Smooth muscle cell (in vitro differentiated cells): ENCODE measurements around the gene CD52. TPM values are rescaled to one million over a fixed set of nuclear protein-coding genes. Genes with fewer than 3 reads are reported as not detected.
A peak's percentile ranks its signal among the peaks of the same experiment; 100 is the strongest.

Experiments used
- DNase-seq: peaks from one replicate; lab custom pipeline; 2025; ENCODE audit not compliant: unreplicated experiment; lab: John Stamatoyannopoulos, UW
- H2AFZ ChIP-seq: fragments of 200-600 bp; sonication (generic); 2 replicates; pipeline ENCODE4 v1.6.0; 2016; ENCODE audit warnings: antibody characterized with exemption, low read depth, mild to moderate bottlenecking
- H3F3A ChIP-seq: fragments of 200-600 bp; sonication (generic); 2 replicates; pipeline ENCODE4 v1.6.0; 2017; ENCODE audit warnings: antibody characterized with exemption, low read depth
- H3K27ac ChIP-seq: fragments of 200-600 bp; sonication (generic); 2 replicates; pipeline ENCODE4 v1.5.1; 2016; ENCODE audit warnings: low read depth, mild to moderate bottlenecking
- H3K27me3 ChIP-seq: fragments of 200-600 bp; sonication (generic); 2 replicates; pipeline ENCODE4 v1.6.1; 2016; ENCODE audit warnings: low read depth, mild to moderate bottlenecking
- H3K36me3 ChIP-seq: fragments of 200-600 bp; sonication (generic); 2 replicates; pipeline ENCODE4 v1.5.1; 2016; ENCODE audit warnings: low read depth
- H3K4me1 ChIP-seq: fragments of 200-600 bp; sonication (generic); 2 replicates; pipeline ENCODE4 v1.5.1; 2016; ENCODE audit warnings: low read depth
- H3K4me2 ChIP-seq: fragments of 200-600 bp; sonication (generic); 2 replicates; pipeline ENCODE4 v1.6.0; 2016; ENCODE audit warnings: mild to moderate bottlenecking
- H3K4me3 ChIP-seq: fragments of 200-600 bp; sonication (generic); 2 replicates; pipeline ENCODE4 v1.5.1; 2016; ENCODE audit warnings: mild to moderate bottlenecking
- H3K79me2 ChIP-seq: fragments of 200-600 bp; sonication (generic); 2 replicates; pipeline ENCODE4 v1.6.0; 2016; ENCODE audit warnings: low read depth, mild to moderate bottlenecking
- H3K9ac ChIP-seq: fragments of 200-600 bp; sonication (generic); 2 replicates; pipeline ENCODE4 v1.6.0; 2016; ENCODE audit warnings: low read depth
- H3K9me3 ChIP-seq: fragments of 200-600 bp; sonication (generic); replicated peaks from 2 replicates; pipeline ENCODE4 v1.5.1; 2016; ENCODE audit warnings: low read depth
- H4K20me1 ChIP-seq: fragments of 200-600 bp; sonication (generic); 2 replicates; pipeline ENCODE4 v1.6.0; 2016; ENCODE audit warnings: low read depth
- CTCF ChIP-seq: fragments of 200-600 bp; sonication (generic); IDR thresholded peaks from 2 replicates; pipeline ENCODE4 v1.5.1; 2017; ENCODE audit warnings: borderline replicate concordance, mild to moderate bottlenecking, antibody characterized with exemption; ENCODE audit not compliant: insufficient read depth, poor library complexity, severe bottlenecking
- WGBS: methylation state at CpG from one replicate; pipeline ENCODE4 v1.1.7; 2016; ENCODE audit warnings: low lambda C conversion rate; 5-methylcytosine and 5-hydroxymethylcytosine counted together
- polyA plus RNA-seq: library from polyadenylated mRNA; unstranded; fragments of >200 nt; fragmentation: Nextera tagmentation; extraction: Ambion mirVana; gene quantifications from 2 replicates; pipeline ENCODE4 v1.2.1, GENCODE V29; 2016
- total RNA-seq: library from RNA; depleted of rRNA; stranded (reverse); fragments of >200 nt; gene quantifications from 2 replicates; pipeline ENCODE4 v1.2.3, GENCODE V29; 2014

CD52 gene
- total and polyA plus RNA-seq, 2 experiments from 2014 or later: 0.39 TPM; not detected in 1

GRCh38 chr1:26360807-26361604 lies 43.2 kb downstream of the CD52 start:
- no peak overlapping the region for H2AFZ ChIP-seq
- H3K27ac ChIP-seq: no peak overlapping the region
- no peaks in the 10 kb centered on the region for H3F3A ChIP-seq
- H3K9me3 ChIP-seq: no peaks in the 10 kb centered on the region
- H3K79me2 ChIP-seq: no peaks in the 10 kb centered on the region
- 80% methylated on average over 27 of the region's 27 CpGs for WGBS
- H3K4me3 ChIP-seq: peak overlapping the region; percentile 38
- no peak for DNase-seq
- no peak overlapping the region for H3K4me2 ChIP-seq
- peaks cover 54% of the 10 kb centered on the region for H3K27me3 ChIP-seq
- no peaks in the 10 kb centered on the region for H4K20me1 ChIP-seq
- no peak for TF ChIP-seq CTCF
- no peaks in the 10 kb centered on the region for H3K36me3 ChIP-seq
- H3K9ac ChIP-seq: no peak overlapping the region
- no peaks in the 10 kb centered on the region for H3K4me1 ChIP-seq

- Histone ChIP-seq H3K4me2 (no peak overlapping the region), H4K20me1 (no peaks in the 10 kb centered on the region), H3K4me3 (no peak overlapping the region), H3K4me1 (no peaks in the 10 kb centered on the region), H3K9ac (no peak overlapping the region), H3K9me3 (no peaks in the 10 kb centered on the region), H3K27me3 (peaks cover 54% of the 10 kb centered on the region), H2AFZ (no peak overlapping the region), H3K36me3 (no peaks in the 10 kb centered on the region), H3K27ac (no peak overlapping the region), H3F3A (no peaks in the 10 kb centered on the region), H3K79me2 (no peaks in the 10 kb centered on the region)
- DNase-seq: no peak
- 94% methylated on average over 9 of the region's 12 CpGs for WGBS
- TF ChIP-seq CTCF: no peak
Measured at GRCh38 chr1:26361605-26362122, 43.9 kb downstream of the CD52 start.

- H3K79me2 ChIP-seq: no peaks in the 10 kb centered on the region
- no peaks in the 10 kb centered on the region for H4K20me1 ChIP-seq
- H2AFZ ChIP-seq: no peak overlapping the region
- no peaks in the 10 kb centered on the region for H3K4me1 ChIP-seq
- H3F3A ChIP-seq: no peaks in the 10 kb centered on the region
- H3K4me3 ChIP-seq: no peak overlapping the region
- WGBS: 92% methylated on average over 3 of the region's 3 CpGs
- no peak overlapping the region for H3K9ac ChIP-seq
- no peak overlapping the region for H3K4me2 ChIP-seq
- TF ChIP-seq CTCF: no peak
- peaks cover 51% of the 10 kb centered on the region for H3K27me3 ChIP-seq
- no peak for DNase-seq
- no peaks in the 10 kb centered on the region for H3K36me3 ChIP-seq
- no peak overlapping the region for H3K27ac ChIP-seq
- no peaks in the 10 kb centered on the region for H3K9me3 ChIP-seq
Measured at GRCh38 chr1:26362331-26362730, 44.6 kb downstream of the CD52 start.
